Measurements from ENCODE around the gene TRIM28. TPM values are rescaled to one million over a fixed set of nuclear protein-coding genes. Genes with fewer than 3 reads are reported as not detected.

Gene TRIM28
- total RNA-seq, result 100 to 1,000 TPM; 180 to 308 (median 202) TPM
- long read RNA-seq, donor 1, transcript TRIM28-213 (4 exons, 714 nt), result minor isoform, 7 of 408 reads
- long read RNA-seq, donor 1, transcript TRIM28-201 (17 exons, 2,960 nt), result major isoform, 307 of 408 reads
- long read RNA-seq, donor 1, partial matches to known transcripts, result 62 of 408 reads
- long read RNA-seq, donor 1, other reads (novel, unspliced or antisense), result 32 of 408 reads
- long read RNA-seq, donor 2, partial matches to known transcripts, result 5 of 7 reads
- long read RNA-seq, donor 2, other reads (novel, unspliced or antisense), result 0 of 7 reads

DNA sequence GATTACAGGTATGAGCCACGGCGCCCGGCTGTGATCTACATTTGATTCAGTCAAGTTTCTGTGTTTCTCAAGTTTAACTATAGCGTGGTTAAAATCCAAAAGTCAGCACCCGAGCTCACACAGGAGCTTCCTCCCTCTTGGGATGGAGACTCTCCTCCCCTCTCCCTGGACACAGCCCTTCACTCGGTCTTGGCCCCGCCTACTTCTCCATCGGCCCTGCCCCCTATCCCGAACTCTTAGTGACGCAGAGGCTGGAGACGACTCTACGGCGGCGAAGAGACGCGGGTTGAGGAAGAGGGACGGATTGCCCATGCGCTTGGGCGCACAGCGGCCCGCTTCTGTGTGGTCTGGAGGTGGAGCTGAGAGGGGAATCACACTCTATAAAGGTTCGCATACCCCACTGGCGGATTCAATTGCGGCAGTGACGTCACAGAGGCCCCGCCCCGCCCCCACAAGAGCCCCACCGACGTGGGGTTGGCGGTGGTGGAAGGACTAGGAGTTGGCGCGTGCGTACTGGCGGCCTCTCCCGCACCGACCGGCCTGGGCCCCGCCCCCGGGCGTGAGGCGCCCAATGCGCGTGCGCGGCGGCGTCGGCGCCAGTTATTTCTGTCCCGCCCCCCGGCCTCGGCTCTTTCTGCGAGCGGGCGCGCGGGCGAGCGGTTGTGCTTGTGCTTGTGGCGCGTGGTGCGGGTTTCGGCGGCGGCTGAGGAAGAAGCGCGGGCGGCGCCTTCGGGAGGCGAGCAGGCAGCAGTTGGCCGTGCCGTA is at the start of gene TRIM28:
Gene TRIM28, plus strand, starts transcription at position 239 of the 765 bp plus-strand sequence. CDS start 694 bp downstream, outside the sequence.
- peaks cover 21% of the 10 kb centered on the region for H3K4me1 ChIP-seq (ENCODE audit: low read depth)
- no peaks in the 10 kb centered on the region for H3K9me3 ChIP-seq
- DNase-seq, result peak; percentile 99
- TF ChIP-seq, protein P1, sequence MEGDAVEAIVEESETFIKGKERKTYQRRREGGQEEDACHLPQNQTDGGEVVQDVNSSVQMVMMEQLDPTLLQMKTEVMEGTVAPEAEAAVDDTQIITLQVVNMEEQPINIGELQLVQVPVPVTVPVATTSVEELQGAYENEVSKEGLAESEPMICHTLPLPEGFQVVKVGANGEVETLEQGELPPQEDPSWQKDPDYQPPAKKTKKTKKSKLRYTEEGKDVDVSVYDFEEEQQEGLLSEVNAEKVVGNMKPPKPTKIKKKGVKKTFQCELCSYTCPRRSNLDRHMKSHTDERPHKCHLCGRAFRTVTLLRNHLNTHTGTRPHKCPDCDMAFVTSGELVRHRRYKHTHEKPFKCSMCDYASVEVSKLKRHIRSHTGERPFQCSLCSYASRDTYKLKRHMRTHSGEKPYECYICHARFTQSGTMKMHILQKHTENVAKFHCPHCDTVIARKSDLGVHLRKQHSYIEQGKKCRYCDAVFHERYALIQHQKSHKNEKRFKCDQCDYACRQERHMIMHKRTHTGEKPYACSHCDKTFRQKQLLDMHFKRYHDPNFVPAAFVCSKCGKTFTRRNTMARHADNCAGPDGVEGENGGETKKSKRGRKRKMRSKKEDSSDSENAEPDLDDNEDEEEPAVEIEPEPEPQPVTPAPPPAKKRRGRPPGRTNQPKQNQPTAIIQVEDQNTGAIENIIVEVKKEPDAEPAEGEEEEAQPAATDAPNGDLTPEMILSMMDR (IDR thresholded peaks at IDR 0.05), result no peak
- intact Hi-C loops (cut with DNase I, micrococcal nuclease), result no loop called here
- peak within 1 kb of the TSS; percentile 85 for H3K4me3 ChIP-seq
- H3K36me3 ChIP-seq (ENCODE audit: low read depth), result peaks cover 15% of the 10 kb centered on the region
- ATAC-seq, result peak; percentile 94

GRCh38 chr19:58497634-58498170 is 46.2 kb upstream of the TRIM28 start:
- ATAC-seq (no peak), DNase-seq (no peak)
- TF ChIP-seq, protein P1 (IDR thresholded peaks at IDR 0.05), result no peak
- Histone ChIP-seq H3K36me3 (ENCODE audit: low read depth) (no peaks in the 10 kb centered on the region), H3K9me3 (no peaks in the 10 kb centered on the region), H3K4me1 (ENCODE audit: low read depth) (peaks cover 4% of the 10 kb centered on the region), H3K4me3 (no peak overlapping the region)
- intact Hi-C loops (cut with DNase I, micrococcal nuclease), result no loop called here

DNA sequence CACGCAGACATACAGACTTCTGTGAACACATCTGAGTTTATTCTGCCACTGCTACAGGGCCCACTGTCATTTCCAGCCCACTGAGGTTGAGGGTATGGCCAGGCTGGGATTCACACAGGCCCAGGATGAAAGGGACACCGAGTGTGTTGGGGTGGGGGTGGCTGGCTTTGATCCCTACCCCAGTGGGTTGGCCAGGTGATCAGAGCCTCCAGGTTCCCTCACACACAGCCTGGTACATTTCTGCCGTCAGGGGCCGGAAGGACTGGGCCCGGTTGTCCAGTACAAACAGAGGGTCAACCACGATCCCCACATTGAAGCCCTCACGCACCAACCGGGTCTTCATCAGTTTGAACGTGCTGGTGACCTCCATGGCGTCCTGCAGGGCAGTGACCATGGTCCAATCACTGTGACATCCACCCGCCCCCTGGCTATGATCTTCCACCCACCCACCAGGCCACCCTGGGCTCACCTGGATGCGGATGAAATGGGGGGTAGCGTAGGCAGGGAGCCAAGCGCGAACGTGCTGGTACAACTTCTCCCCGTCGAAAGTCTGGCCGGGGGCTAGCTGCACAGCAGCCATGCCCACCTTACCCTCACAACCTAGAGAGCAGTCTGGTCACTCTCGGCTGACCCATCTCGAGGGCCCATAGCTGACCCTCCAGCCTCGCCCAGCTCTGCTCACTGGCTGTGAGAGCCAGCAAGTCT is 45.4 kb upstream of the TRIM28 start:
- H3K9me3 ChIP-seq, result no peaks in the 10 kb centered on the region
- TF ChIP-seq, protein P1 (IDR thresholded peaks at IDR 0.05), result no peak
- DNase-seq (peak; percentile 36 to 65 (median 50)), ATAC-seq (no peak)
- H3K4me1 ChIP-seq (ENCODE audit: low read depth), result peaks cover 4% of the 10 kb centered on the region
- intact Hi-C loops (cut with DNase I, micrococcal nuclease), result no loop called here
- H3K36me3 ChIP-seq (ENCODE audit: low read depth), result no peaks in the 10 kb centered on the region
- no peak overlapping the region for H3K4me3 ChIP-seq

DNA sequence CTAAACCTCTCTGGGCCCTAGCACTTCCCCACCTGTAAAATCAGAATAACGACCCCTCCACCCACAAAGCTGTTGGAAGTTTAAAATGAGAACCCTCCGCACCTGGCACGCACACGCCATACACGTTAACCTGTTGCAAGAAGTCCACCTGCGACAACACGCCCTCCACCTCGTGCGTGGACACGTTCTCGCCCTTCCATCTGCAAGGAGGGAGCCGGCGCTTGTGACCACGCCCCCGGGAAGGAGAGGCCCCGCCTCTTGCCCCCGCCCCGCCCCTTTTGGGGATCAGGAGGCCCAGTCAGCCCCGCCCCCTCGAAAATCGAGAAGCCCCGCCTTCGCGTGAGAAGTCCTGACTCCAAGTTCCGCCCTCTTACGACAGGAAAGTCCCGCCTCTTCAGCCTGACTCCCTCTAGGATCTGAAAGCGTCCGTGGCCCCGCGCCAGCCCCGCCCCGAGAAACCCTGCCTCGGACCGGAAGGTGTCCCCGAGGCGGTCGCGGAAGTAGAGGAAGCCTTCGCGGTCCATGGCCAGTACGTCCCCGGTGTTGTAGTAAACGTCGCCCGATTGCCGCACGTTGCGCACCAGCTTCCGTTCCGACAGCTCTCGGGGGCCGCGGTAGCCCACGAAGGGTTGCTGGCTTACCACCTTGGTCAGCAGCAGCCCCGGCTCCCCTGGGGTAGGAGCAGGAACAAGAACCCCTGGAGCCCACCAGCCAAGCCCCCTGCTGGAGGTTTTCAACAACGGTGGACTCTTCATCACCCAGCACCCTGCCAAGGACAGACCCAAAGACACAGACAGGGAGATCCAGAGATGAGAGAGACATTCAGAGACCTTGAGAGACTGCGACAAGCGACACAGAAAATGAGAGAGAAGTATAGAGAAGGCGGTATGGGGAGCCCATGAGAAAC is 44.6 kb upstream of the TRIM28 start:
- Histone ChIP-seq H3K9me3 (no peaks in the 10 kb centered on the region), H3K4me3 (peak overlapping the region; percentile 19), H3K36me3 (ENCODE audit: low read depth) (no peaks in the 10 kb centered on the region), H3K4me1 (ENCODE audit: low read depth) (peaks cover 4% of the 10 kb centered on the region)
- TF ChIP-seq, protein P1 (IDR thresholded peaks at IDR 0.05), result no peak
- DNase-seq, result peak; percentile 99 to 100 (median 99)
- intact Hi-C loops (cut with DNase I, micrococcal nuclease), result no loop called here
- peak; percentile 98 for ATAC-seq
